OCI-LY1 (cell line): Measurements from ENCODE around the gene SULT1E1.

Source experiments
- H2AFZ ChIP-seq: fragments of 200-600 bp; sonication (generic), shearing (Covaris generic); 2 replicates; pipeline ENCODE4 v1.6.0; 2014; ENCODE audit warnings: antibody characterized with exemption, mild to moderate bottlenecking, low read length
- H3F3A ChIP-seq: fragments of 200-600 bp; sonication (generic), shearing (Covaris generic); 2 replicates; pipeline ENCODE4 v1.6.0; 2014; ENCODE audit warnings: mild to moderate bottlenecking, antibody characterized with exemption, low read length, moderate library complexity; ENCODE audit not compliant: insufficient read depth
- H3K27ac ChIP-seq: fragments of 200-600 bp; sonication (generic); 2 replicates; pipeline ENCODE4 v1.5.1; 2014; ENCODE audit warnings: low read length, mixed run types, mild to moderate bottlenecking, low read depth; ENCODE audit not compliant: poor library complexity, severe bottlenecking
- H3K27me3 ChIP-seq: fragments of 200-600 bp; sonication (generic); 2 replicates; pipeline ENCODE4 v1.6.0; 2014; ENCODE audit warnings: antibody characterized with exemption, mild to moderate bottlenecking, low read length, moderate library complexity; ENCODE audit not compliant: insufficient read depth
- H3K36me3 ChIP-seq: fragments of 200-600 bp; sonication (generic); 2 replicates; pipeline ENCODE4 v1.6.1; 2014; ENCODE audit warnings: mild to moderate bottlenecking, antibody characterized with exemption, low read length, moderate library complexity, mixed read lengths; ENCODE audit not compliant: insufficient read depth
- H3K4me1 ChIP-seq: fragments of 200-600 bp; sonication (generic); 2 replicates; pipeline ENCODE4 v1.5.1; 2014; ENCODE audit warnings: mild to moderate bottlenecking, low read length, moderate library complexity; ENCODE audit not compliant: insufficient read depth, severe bottlenecking
- H3K4me2 ChIP-seq: fragments of 200-600 bp; sonication (generic), shearing (Covaris generic); 2 replicates; pipeline ENCODE4 v1.6.1; 2014; ENCODE audit warnings: low read length
- H3K4me3 ChIP-seq: fragments of 200-600 bp; sonication (generic); 2 replicates; pipeline ENCODE4 v1.5.1; 2014; ENCODE audit warnings: low read length, low read depth, mild to moderate bottlenecking, mixed read lengths; ENCODE audit not compliant: poor library complexity, severe bottlenecking
- H3K79me2 ChIP-seq: fragments of 200-600 bp; shearing (Covaris generic); 2 replicates; pipeline ENCODE4 v1.6.1; 2016; ENCODE audit warnings: mixed run types, low read length, mixed read lengths; ENCODE audit not compliant: insufficient read depth
- H3K9ac ChIP-seq: fragments of 200-600 bp; sonication (generic), shearing (Covaris generic); 2 replicates; pipeline ENCODE4 v1.6.1; 2014; ENCODE audit warnings: mild to moderate bottlenecking, low read length, mixed read lengths
- H3K9me2 ChIP-seq: fragments of 200-600 bp; sonication (generic), shearing (Covaris generic); 2 replicates; pipeline ENCODE4 v1.6.1; 2014; ENCODE audit warnings: low read depth, mild to moderate bottlenecking, low read length, mixed read lengths
- H3K9me3 ChIP-seq: fragments of 200-600 bp; shearing (Covaris generic); 2 replicates; pipeline ENCODE4 v1.6.1; 2014; ENCODE audit warnings: low read length, mixed read lengths
- H4K20me1 ChIP-seq: fragments of 200-600 bp; sonication (generic), shearing (Covaris generic); 2 replicates; pipeline ENCODE4 v1.6.0; 2016; ENCODE audit warnings: mild to moderate bottlenecking, low read length; ENCODE audit not compliant: insufficient read depth
- EZH2 ChIP-seq: fragments of 200-600 bp; sonication (generic), shearing (Covaris generic); IDR thresholded peaks from 2 replicates; pipeline ENCODE4 v1.8.0; 2017; ENCODE audit warnings: borderline replicate concordance, mixed run types, mild to moderate bottlenecking, antibody characterized with exemption, low read length, moderate library complexity, mixed read lengths
- TF ChIP-seq, protein P1 (sequence below): fragments of 200-600 bp; sonication (generic), shearing (Covaris generic); IDR thresholded peaks from 2 replicates; pipeline ENCODE4 v1.5.1; 2017; ENCODE audit warnings: mild to moderate bottlenecking, antibody characterized with exemption, low read length, moderate library complexity, mixed read lengths

Gene SULT1E1

DNA sequence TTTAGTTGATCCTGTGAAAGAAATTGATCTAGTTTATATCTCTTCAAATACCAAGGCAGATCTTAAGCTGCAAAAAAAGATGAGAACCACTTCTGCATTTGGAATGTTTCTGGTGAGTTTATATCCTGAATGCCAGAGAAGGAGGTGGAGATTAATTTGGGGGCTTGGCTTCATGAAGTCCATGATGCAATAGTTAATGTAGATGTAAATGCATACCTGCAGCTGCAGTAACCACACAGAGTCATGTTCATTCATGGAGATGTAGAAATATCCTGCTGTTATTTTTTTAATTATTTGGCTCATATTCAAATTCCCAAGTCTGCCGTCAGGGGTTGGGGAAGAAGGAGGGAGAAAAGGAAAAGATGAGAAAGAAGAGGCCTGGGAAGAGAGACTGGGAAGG lies at the start of gene SULT1E1:
SULT1E1 (minus strand) TSS at position 94 of the 400 bp plus-strand sequence. CDS start 2,501 bp downstream, outside the sequence.
- H3K27ac ChIP-seq = no peak within 1 kb of the TSS
- no peaks in the 10 kb centered on the region for H3K79me2 ChIP-seq
- no peak within 1 kb of the TSS for H3K4me2 ChIP-seq
- no peak within 1 kb of the TSS for H3K4me3 ChIP-seq
- TF ChIP-seq, protein P1, sequence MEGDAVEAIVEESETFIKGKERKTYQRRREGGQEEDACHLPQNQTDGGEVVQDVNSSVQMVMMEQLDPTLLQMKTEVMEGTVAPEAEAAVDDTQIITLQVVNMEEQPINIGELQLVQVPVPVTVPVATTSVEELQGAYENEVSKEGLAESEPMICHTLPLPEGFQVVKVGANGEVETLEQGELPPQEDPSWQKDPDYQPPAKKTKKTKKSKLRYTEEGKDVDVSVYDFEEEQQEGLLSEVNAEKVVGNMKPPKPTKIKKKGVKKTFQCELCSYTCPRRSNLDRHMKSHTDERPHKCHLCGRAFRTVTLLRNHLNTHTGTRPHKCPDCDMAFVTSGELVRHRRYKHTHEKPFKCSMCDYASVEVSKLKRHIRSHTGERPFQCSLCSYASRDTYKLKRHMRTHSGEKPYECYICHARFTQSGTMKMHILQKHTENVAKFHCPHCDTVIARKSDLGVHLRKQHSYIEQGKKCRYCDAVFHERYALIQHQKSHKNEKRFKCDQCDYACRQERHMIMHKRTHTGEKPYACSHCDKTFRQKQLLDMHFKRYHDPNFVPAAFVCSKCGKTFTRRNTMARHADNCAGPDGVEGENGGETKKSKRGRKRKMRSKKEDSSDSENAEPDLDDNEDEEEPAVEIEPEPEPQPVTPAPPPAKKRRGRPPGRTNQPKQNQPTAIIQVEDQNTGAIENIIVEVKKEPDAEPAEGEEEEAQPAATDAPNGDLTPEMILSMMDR = no peak
- no peak for TF ChIP-seq EZH2
- H3K9ac ChIP-seq = no peak within 1 kb of the TSS
- H3K9me3 ChIP-seq = no peaks in the 10 kb centered on the region
- H3K36me3 ChIP-seq = no peaks in the 10 kb centered on the region
- no peak within 1 kb of the TSS for H2AFZ ChIP-seq
- H4K20me1 ChIP-seq = no peaks in the 10 kb centered on the region
- H3K4me1 ChIP-seq = no peaks in the 10 kb centered on the region
- H3F3A ChIP-seq = no peaks in the 10 kb centered on the region
- no peaks in the 10 kb centered on the region for H3K27me3 ChIP-seq
- no peaks in the 10 kb centered on the region for H3K9me2 ChIP-seq

DNA sequence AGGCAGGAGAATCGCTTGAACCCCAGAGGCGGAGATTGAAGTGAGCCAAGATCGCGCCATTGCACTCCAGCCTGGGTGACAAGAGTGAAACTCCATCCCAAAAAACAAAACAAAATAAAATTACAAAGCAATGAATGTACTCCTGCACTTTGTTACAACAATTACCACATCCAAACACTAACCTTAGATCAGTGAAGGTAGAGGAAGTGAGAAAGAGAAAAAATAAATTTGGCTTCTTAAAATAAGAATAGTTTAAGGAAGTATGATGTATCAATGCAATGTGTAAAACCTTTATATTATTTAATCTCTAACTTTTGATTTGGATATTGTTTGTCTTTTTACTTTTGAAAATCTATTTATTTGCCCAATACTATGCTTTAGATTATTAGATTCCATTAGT lies 49.2 kb upstream of the SULT1E1 start:
- Histone ChIP-seq H2AFZ (no peak overlapping the region), H3K4me1 (no peaks in the 10 kb centered on the region), H3K4me3 (no peak overlapping the region), H4K20me1 (no peaks in the 10 kb centered on the region), H3K36me3 (no peaks in the 10 kb centered on the region), H3K9me2 (no peaks in the 10 kb centered on the region), H3K27ac (no peak overlapping the region), H3K9ac (no peak overlapping the region), H3K27me3 (no peaks in the 10 kb centered on the region), H3F3A (no peaks in the 10 kb centered on the region), H3K9me3 (no peaks in the 10 kb centered on the region), H3K79me2 (no peaks in the 10 kb centered on the region), H3K4me2 (no peak overlapping the region)
- TF ChIP-seq EZH2 = no peak
- TF ChIP-seq, protein P1 = no peak

- H3F3A ChIP-seq = no peaks in the 10 kb centered on the region
- no peaks in the 10 kb centered on the region for H3K9me2 ChIP-seq
- TF ChIP-seq EZH2 = no peak
- TF ChIP-seq, protein P1 = no peak
- no peak overlapping the region for H2AFZ ChIP-seq
- H3K9ac ChIP-seq = no peak overlapping the region
- H3K79me2 ChIP-seq = no peaks in the 10 kb centered on the region
- no peaks in the 10 kb centered on the region for H3K36me3 ChIP-seq
- no peak overlapping the region for H3K27ac ChIP-seq
- H3K4me2 ChIP-seq = no peak overlapping the region
- H4K20me1 ChIP-seq = no peaks in the 10 kb centered on the region
- no peaks in the 10 kb centered on the region for H3K4me1 ChIP-seq
- H3K4me3 ChIP-seq = no peak overlapping the region
- no peaks in the 10 kb centered on the region for H3K9me3 ChIP-seq
- H3K27me3 ChIP-seq = no peaks in the 10 kb centered on the region
Measured at GRCh38 chr4:69907151-69907550, 47.2 kb upstream of the SULT1E1 start.
